ENCODE data around the gene RABEP2. TPM values are rescaled to one million over a fixed set of nuclear protein-coding genes. Genes with fewer than 3 reads are reported as not detected.

The RABEP2 gene
- total and polyA plus RNA-seq, 9 of the 15 experiments (the other 6 are each of a cell fraction or from before 2014, with no cell fraction given), result 0.15 to 13.4 (median 3.5) TPM

- TF ChIP-seq MNT (conservative IDR thresholded peaks at IDR 0.05) (peak; percentile 78 to 89), PTRF (tag; IDR thresholded peaks at IDR 0.05) (no peak), ZSCAN29 (IDR thresholded peaks at IDR 0.05) (no peak), ZNF449 (CRISPR knock-in tag; IDR thresholded peaks at IDR 0.05) (no peak), ZKSCAN8 (CRISPR knock-in tag; IDR thresholded peaks at IDR 0.05) (no peak), NCOA2 (IDR thresholded peaks at IDR 0.05; ENCODE audit: partially characterized antibody in 2 of 2) (no peak), NCOA4 (IDR thresholded peaks at IDR 0.05; ENCODE audit: partially characterized antibody) (no peak), E4F1 (CRISPR knock-in tag; IDR thresholded peaks at IDR 0.05; ENCODE audit: borderline replicate concordance) (no peak), BRD9 (IDR thresholded peaks at IDR 0.05; ENCODE audit: low read depth, partially characterized antibody) (no peak), ETV6 (IDR thresholded peaks at IDR 0.05; ENCODE audit: borderline replicate concordance in 1 of 2, low read depth in 2 of 2, low read length in 1 of 2) (no peak), ETV6 (CRISPR knock-in tag; IDR thresholded peaks at IDR 0.05; ENCODE audit: borderline replicate concordance) (no peak), E2F4 (CRISPR knock-in tag; IDR thresholded peaks at IDR 0.05; ENCODE audit: low read depth) (peak; percentile 91), NR2F6 (CRISPR knock-in tag; IDR thresholded peaks at IDR 0.05) (no peak), E2F8 (IDR thresholded peaks at IDR 0.05; ENCODE audit: low read depth, partially characterized antibody) (peak; percentile 95), ZEB2 (IDR thresholded peaks at IDR 0.05) (no peak), MBD2 (IDR thresholded peaks at IDR 0.05; ENCODE audit: borderline replicate concordance, low read depth) (peak; percentile 98), KDM1A (IDR thresholded peaks at IDR 0.05) (no peak), ZNF23 (CRISPR knock-in tag; IDR thresholded peaks at IDR 0.05) (no peak)
Measured at GRCh38 chr16:28950648-28951409, 25.8 kb upstream of the RABEP2 start, which contains the start of gene NFATC2IP (continued).
